GM13977 (cell line): ENCODE data around the gene MEG3.

Source experiments
- DNase-seq: peaks from one replicate; pipeline ENCODE4 v3.0.0; 2012; ENCODE audit warnings: low spot score
- CTCF ChIP-seq: IDR thresholded peaks from 2 replicates; pipeline ENCODE4 v1.5.1; 2012; ENCODE audit warnings: mild to moderate bottlenecking, control low read depth; ENCODE audit not compliant: insufficient read depth; ENCODE audit errors: extremely low read depth, missing control alignments
- in situ Hi-C: fragments of 300-500 bp; cut with MboI; formaldehyde crosslinking; loops from one replicate; pipeline ENCODE4 v1.12.0; 2022; ENCODE audit warnings: low sequenced_read_pairs, low pct_unique_long_range_greater_than_20kb, mixed read lengths, inconsistent platforms; ENCODE audit not compliant: unreplicated experiment

The MEG3 gene

GRCh38 chr14:100858838-100859220, 32.9 kb downstream of the MEG3 start:
- in situ Hi-C loops: loop anchor here (25.0 kb wide), 1 partner anchor 778 kb away; no protein-coding TSS in a partner anchor
- no peak for DNase-seq
- no peak for TF ChIP-seq CTCF

- no peak for TF ChIP-seq CTCF
- DNase-seq: no peak
- in situ Hi-C loops: loop anchor here (25.0 kb wide), 1 partner anchor 778 kb away; no protein-coding TSS in a partner anchor
Measured at GRCh38 chr14:100859781-100860180, 33.9 kb downstream of the MEG3 start.

GRCh38 chr14:100860556-100861187, 34.8 kb downstream of the MEG3 start:
- DNase-seq: no peak
- no peak for TF ChIP-seq CTCF
- in situ Hi-C loops: loop anchor here (25.0 kb wide), 1 partner anchor 777 kb away; no protein-coding TSS in a partner anchor

GRCh38 chr14:100861188-100861936, 35.4 kb downstream of the MEG3 start:
- in situ Hi-C loops: loop anchor here (25.0 kb wide), 1 partner anchor 776 kb away; no protein-coding TSS in a partner anchor
- TF ChIP-seq CTCF: no peak
- DNase-seq: no peak

- DNase-seq: no peak
- in situ Hi-C loops: loop anchor here (25.0 kb wide), 1 partner anchor 775 kb away; no protein-coding TSS in a partner anchor
Measured at GRCh38 chr14:100861937-100862247, 36.0 kb downstream of the MEG3 start.

GRCh38 chr14:100862277-100862676, 36.4 kb downstream of the MEG3 start:
- in situ Hi-C loops: loop anchor here (25.0 kb wide), 1 partner anchor 775 kb away; no protein-coding TSS in a partner anchor
- no peak for TF ChIP-seq CTCF

More at GRCh38 chr14:100861937-100862247, 36.0 kb downstream of the MEG3 start:
- TF ChIP-seq CTCF: no peak

More at GRCh38 chr14:100862277-100862676, 36.4 kb downstream of the MEG3 start:
- no peak for DNase-seq
